Fibroblast of skin of left quadriceps (primary cell): ENCODE data around the gene CENPX.

Experiments used
- DNase-seq, 2 experiments: peaks; one replicate each; pipeline ENCODE4 v3.0.0-alpha.2; 2013; ENCODE audit warnings: low read depth in 2 of 2

Gene CENPX

GRCh38 chr17:81980707-81981343, 41.9 kb downstream of the CENPX start:
- DNase-seq, result no peak

GRCh38 chr17:81980122-81980521, 42.6 kb downstream of the CENPX start:
- no peak for DNase-seq

- no peak for DNase-seq
These were observed 44.0 kb downstream of the CENPX start for GRCh38 chr17:81978524-81979298.

GRCh38 chr17:81977211-81977808, 45.4 kb downstream of the CENPX start, which contains the start of gene ASPSCR1:
TSS of gene ASPSCR1 (plus strand) at chr17:81977629. CDS start at chr17:81977647, 18 bp downstream.
- DNase-seq, result peak; percentile 79

- DNase-seq, result no peak
These were observed 46.1 kb downstream of the CENPX start for GRCh38 chr17:81976332-81977210.

- no peak for DNase-seq
These were observed 49.2 kb downstream of the CENPX start for GRCh38 chr17:81973432-81973831.

- no peak for DNase-seq
These were observed 53.5 kb downstream of the CENPX start for GRCh38 chr17:81968850-81969812.
